Left cardiac atrium (tissue), 4 donors: ENCODE data around the gene RADX. TPM values are rescaled to one million over a fixed set of nuclear protein-coding genes. Genes with fewer than 3 reads are reported as not detected.
A peak's percentile ranks its signal among the peaks of the same experiment; 100 is the strongest.

Experiments
- ATAC-seq, 2 donors: fragments of 200-7000 bp; cut with Tn5 transposase; one replicate each; pipeline ENCODE4 v1.9.1; 2020; ENCODE audit warnings: mild to moderate bottlenecking in 2 of 2, moderate library complexity in 2 of 2
- DNase-seq: peaks from one replicate; pipeline ENCODE4 v3.0.0-alpha.2; 2020
- intact Hi-C, 2 donors: fragments of 100-400 bp; cut with DNase I; formaldehyde crosslinking; loops; one replicate each; pipeline versions ENCODE4 v1.14.1 to v1.15.1; 2022 to 2023
- long read RNA-seq: library from polyadenylated mRNA; unstranded; transcript quantifications from one replicate; pipeline ENCODE4 v2.0.0, GENCODE V29; 2021
- total RNA-seq, 2 donors: library from RNA; stranded (reverse); fragmentation: NEBNext Ultra II Directional; extraction: Animal tissue kit (Norgen Biotek cat#: 25700); gene quantifications; one replicate each; pipeline ENCODE4 v1.2.1, GENCODE V29; 2021
- donor health status: DM: no; HTN: yes; CAD: no.
- donor health status: DM: no; HTN: yes; CAD: no; lungs with severe emphysema.
- donor health status: DM: yes; HTN: yes; CAD: no.
- donor health status: Dilated cardiomyopathy.

RADX gene, protein sequence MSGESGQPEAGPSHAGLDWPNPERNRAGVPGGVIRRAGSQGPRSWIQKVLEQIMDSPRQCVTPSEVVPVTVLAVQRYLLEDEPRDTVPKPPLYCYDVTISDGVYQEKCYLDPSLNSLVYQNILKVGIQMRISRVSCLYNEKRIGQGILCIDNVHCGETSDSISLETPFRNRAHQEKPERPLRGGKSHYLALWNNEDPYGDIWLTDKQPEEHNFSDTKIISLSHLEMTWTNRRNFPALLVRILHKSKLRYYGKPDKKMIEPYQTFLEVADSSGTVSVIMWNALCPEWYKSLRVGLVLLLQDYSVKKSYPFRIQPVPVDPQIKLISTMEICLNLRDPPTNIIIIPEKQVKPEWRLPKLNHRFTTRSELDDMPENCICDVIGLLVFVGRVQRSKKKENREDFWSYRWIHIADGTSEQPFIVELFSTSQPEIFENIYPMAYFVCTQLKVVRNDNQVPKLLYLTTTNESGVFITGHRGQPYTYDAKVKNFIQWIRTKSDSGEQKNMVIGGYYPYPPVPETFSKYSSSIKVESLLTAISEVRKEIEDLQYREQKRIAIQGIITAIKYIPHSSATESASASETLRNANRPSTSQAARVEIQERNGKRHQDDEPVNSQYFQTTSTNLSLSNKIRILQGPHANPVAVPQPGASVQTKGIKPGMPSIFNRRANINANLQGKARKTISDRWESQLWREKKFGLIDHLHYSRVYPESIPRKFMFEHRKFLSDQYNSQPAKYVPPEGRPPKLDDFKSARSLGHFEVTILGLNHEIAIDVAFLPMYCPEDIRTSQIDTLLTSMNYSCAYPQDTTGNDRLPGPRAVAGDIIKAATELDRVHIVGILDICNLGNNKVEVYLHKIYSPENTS
- total RNA-seq = 1 to 10 TPM; 1.2 to 1.9 TPM
- long read RNA-seq, partial matches to known transcripts = 0 of 1 reads
- long read RNA-seq, other reads (novel, unspliced or antisense) = 0 of 1 reads

DNA sequence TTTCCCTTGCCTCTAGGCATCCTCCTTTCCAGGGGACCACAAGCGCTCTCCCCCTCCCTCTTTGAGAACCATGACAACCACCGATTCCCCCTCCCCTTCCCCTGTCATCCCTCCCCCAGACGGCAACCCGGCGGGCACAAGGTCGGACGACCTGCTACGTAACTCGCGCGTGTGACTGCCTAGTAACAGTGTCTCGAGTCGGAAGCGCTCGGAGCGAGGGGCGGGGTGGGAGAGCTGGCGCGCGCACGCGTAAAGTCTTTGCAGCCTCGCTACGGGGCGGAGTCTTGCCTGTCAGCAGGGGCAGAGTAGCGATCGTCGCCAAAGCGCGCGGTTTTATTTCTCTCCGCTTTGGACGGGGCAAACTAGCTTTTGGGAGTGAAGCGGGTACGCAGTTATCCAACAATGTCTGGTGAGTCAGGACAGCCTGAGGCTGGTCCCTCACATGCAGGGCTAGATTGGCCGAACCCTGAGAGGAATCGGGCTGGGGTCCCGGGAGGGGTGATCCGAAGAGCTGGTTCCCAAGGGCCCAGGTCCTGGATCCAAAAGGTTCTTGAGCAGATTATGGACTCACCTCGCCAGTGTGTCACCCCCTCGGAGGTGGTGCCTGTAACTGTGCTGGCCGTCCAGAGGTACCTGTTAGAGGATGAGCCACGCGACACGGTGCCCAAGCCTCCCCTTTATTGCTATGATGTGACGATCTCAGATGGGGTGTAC, at the start of gene RADX:
RADX (plus strand) TSS at position 300 of the 714 bp plus-strand sequence; CDS start at position 403, 103 bp downstream.
- intact Hi-C loops = loop anchor here in 1 of 2 donors (10.0 kb wide), 1 partner anchor 183 kb away; no protein-coding TSS in a partner anchor
- DNase-seq = peak; percentile 80
- ATAC-seq = peak; percentile 96 to 100

DNA sequence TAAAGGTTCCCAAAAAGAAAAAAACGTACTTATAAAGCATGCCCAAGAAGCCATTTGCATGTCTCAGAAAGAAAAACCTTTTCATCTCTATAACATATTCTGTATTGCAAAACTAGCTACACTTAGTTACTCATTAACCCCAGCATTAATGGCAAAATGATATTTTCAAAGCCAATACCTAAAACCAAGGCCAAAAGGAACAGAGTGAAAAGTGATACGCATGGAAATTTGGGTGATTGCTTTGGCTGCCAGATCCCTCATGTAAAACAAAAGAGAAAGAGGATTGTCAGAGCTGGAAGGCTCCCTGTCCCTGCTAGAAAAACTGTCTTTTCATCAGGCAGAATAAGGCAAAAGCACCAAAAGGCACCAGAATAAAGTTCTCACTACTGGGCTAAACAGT, 46.8 kb upstream of the RADX start:
- no peak for ATAC-seq
- no peak for DNase-seq
- intact Hi-C loops = no loop called here

DNA sequence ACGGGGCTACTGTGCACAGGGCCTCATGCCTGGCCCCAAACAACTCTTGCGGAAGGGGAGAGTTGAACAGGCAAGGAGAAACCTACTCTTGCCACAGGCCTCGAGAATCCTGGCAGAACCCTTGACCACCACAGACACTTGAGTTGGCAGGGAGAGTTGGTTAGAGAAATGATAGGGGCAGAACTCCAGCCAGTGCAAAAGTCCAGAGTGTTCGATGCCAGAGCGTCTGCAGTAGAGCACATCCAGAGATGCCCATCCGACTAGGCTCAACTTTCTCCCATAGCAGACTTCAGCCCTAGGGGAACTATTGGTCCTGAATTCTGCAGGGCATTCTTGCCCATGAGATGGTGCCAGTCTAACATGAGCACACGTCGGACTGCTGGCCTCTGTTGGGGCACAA, 45.4 kb upstream of the RADX start:
- DNase-seq = no peak
- intact Hi-C loops = no loop called here
- ATAC-seq = no peak

DNA sequence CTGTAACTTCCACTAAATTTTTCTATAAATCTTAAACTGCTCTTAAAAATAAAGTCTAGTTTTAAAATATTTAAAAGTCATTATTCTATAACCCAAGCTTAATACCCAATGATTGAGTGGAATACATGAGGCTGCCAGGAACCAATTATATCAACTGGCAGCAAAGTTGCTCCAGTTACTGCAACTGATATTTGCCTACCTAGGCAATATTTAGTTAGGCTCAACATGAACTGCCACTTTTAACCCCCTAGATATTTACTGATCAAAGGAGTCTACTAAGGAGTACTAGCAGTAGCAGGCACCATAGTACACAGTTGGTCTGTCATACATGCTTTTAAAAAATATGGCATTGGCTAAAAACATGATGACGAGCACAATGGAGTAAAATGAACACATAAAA, 29.9 kb upstream of the RADX start:
- ATAC-seq (no peak), DNase-seq (no peak)
- intact Hi-C loops = no loop called here

DNA sequence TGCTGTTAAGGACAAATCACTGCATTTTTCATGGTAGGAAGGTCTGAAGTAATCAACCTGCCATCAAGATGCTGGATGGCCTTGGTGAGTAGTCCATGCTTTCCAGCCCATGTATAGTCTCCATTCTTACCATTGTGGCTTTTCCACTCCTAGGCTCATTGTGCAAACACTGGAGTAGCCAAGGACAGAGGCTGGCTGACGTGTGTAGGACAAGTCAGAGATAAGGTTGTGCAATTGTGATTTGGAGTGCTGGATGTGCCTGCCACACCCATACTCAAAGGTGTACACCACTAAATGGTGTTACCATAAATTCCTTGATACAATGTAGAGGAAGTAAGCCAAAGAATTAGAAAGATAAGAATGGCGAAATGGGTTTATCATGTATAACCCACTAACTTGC, 26.3 kb upstream of the RADX start:
- DNase-seq (no peak), ATAC-seq (no peak)
- intact Hi-C loops = no loop called here

DNA sequence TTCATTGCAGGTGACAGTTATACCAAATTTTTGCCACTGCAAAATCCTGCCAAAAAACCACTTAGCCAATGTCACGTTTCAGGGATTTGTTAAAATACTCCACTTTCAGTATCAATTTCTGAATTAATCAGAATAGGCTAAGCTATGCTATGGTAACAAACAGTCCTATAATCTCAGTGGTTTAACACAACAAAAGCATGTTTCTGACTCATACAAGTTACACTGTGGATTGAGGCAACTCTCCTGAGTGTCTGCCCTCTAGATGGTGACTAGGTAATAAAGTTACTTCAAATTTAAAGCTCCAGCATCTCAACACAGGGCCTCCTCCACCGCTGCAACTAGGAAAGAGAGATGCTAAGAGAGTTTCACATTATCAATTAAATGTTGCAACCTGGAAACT, 23.0 kb upstream of the RADX start:
- intact Hi-C loops = no loop called here
- ATAC-seq (no peak), DNase-seq (no peak)

DNA sequence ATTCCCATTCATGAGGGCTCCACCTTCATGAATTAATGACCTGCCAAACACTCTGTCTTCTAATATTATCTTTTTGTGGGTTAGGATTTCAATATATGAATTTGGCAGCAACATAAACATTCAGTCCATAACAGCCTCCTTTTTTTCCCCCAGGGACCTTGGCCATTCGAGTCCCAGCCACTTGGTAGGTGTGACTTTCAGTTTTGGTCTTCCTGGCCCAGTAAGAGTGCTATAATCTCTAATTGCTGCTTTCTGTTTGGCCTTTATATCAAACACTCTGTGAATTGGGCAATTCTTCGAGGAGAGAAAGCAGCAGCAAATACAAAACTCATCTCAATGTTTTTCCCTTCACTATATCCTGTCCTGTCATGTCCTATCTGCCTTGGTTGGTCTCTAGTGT, 12.4 kb upstream of the RADX start:
- no peak for ATAC-seq
- intact Hi-C loops = no loop called here
- DNase-seq = no peak

DNA sequence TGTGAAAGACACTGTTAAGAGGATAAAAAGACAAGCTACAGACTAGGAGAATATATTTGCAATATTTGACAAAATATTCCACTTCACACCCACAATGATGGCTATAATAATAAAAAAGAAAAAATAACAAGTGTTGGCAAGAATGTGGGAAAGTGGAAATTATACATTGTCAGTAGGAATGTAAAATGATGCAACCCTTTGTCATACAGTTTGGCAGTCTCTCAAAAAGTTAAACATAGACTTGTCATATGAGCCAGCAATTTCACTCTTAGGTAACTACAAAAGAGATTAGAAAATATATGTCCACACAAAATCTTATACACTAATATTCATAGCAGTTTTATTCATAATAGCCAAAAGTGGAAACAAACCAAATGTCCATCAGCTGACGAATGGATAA, 5.2 kb upstream of the RADX start:
- intact Hi-C loops = no loop called here
- DNase-seq (no peak), ATAC-seq (no peak)

DNA sequence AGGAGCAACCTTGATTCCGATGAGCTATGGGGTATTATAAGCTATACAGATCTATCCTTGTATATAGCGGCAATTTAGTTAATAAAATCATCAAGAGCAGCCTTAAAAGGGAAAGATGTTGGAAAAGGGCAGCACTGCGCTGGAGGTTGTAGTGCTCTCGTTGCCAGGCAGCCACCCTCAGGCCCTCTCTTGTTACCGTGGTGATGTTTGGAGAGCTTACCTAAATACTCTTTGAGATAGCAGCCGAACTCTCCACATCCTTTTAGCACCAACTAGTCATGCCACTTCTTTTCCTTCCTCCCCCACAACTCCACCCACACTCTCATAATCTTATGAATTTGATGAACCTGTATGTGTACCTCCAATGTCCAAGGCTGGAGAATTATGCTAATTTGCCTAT, 3.8 kb upstream of the RADX start:
- DNase-seq (no peak), ATAC-seq (no peak)
- intact Hi-C loops = no loop called here

DNA sequence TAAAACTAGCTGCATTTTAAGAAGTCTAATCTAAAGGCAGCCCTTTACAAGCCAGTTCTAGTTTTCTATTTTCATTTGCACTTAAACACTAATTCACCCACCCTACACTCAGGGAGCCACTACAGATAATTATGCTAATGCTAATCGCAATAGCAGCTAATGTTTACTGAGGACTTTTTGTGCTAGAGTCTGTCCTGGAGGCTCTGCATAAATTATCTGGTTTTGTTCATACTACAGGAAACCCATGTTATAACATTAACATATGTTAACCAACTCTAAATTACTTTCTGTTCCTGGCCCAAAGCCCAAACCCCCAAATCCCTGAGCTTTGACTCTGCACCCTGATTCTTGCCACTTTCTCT, 480 bp upstream of the RADX start:
- ATAC-seq (no peak), DNase-seq (no peak)
- intact Hi-C loops = loop anchor here in 1 of 2 donors (10.0 kb wide), 1 partner anchor 184 kb away; no protein-coding TSS in a partner anchor

DNA sequence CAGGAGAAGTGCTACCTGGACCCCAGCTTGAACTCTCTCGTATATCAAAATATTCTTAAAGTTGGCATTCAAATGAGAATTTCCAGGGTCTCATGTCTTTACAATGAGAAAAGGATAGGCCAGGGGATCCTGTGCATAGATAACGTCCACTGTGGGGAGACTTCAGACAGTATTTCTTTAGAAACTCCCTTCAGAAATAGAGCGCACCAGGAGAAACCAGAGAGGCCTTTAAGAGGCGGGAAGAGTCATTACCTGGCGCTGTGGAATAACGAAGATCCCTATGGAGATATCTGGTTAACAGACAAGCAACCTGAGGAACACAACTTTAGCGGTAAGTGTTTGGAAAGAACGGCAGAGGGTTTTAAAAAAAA, 600 bp downstream of the RADX start:
- intact Hi-C loops = loop anchor here in 1 of 2 donors (10.0 kb wide), 1 partner anchor 182 kb away; no protein-coding TSS in a partner anchor
- DNase-seq (no peak), ATAC-seq (peak; percentile 27 to 62)

DNA sequence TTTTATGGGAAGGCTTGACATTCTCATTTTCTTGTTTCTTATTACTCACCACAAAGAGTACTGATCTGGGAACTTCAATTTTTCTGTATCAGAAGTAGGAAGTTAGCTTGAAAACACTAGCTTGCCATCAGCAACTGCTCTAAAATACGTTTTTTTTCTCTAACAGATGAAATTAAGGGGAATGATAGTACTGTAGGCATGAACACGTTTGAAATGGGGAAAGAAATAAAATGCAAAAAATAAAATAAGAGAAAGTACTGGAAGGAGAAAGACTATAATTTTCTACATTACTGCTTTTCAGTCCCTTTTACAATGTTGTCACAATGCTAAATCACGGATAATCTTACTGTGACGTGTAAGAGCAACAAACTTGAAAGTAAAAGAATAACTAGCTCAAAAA, 1.5 kb downstream of the RADX start:
- ATAC-seq (no peak), DNase-seq (no peak)
- intact Hi-C loops = loop anchor here in 1 of 2 donors (10.0 kb wide), 1 partner anchor 182 kb away; no protein-coding TSS in a partner anchor

DNA sequence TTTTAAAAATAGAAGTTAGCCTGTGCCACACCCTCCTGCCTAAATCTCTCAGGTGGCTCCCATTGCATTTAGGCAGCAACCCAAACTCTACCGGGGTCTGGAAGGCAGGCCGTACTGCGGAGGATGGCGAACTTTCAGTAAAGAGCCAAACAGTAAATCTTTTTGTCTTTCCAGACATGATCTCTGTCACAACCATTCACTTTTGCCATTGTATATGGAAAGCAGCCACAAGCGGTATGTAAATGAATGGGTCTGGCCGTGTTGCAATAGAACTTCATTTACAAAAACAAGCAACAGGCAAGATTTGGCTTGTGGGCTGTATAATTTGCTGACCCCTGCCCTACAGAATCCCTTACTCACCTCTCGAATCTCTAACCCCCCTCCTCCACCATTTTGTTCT, 3.3 kb downstream of the RADX start:
- no peak for DNase-seq
- intact Hi-C loops = loop anchor here in 1 of 2 donors (10.0 kb wide), 1 partner anchor 180 kb away; no protein-coding TSS in a partner anchor
- no peak for ATAC-seq

DNA sequence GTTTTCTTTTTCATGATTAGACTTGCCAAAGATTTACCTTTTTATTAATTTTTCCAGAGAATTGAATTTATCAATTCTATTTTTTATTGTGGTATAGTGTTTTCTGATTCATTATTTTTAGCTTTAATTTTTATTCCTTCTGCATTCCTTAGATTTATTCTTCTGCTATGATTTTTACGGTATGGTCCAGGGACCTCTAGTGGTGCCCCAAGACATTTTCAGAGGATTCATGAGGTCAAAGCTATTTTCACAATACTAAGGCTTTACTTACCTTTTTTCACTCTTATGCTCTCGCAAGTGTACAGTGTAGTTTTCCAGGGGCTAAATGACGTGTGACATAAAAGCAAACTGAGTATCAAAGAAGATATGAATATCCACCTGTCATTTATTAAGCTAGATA, 8.0 kb downstream of the RADX start:
- DNase-seq = no peak
- ATAC-seq = no peak
- intact Hi-C loops = loop anchor here in 1 of 2 donors (10.0 kb wide), 1 partner anchor 175 kb away; no protein-coding TSS in a partner anchor

DNA sequence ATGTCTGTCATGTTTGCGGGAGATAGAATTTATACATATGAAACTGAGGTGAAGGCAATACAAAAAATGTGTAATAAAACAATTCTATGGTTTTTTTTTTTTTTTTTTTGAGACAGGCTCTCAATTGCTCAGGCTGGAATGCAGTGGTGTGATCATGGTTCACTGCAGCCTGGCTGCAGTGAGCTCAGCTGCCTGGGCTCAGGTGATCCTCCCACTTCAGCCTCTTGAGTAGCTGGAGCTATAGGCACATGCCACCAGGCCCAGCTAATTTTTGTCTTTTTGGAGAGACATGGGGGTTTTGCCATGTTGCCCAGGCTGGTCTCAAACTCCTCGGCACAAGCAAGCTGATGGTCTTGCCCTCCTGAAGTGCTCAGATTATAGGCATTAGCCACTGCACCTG, 10.1 kb downstream of the RADX start:
- intact Hi-C loops = no loop called here
- no peak for DNase-seq
- ATAC-seq = no peak

DNA sequence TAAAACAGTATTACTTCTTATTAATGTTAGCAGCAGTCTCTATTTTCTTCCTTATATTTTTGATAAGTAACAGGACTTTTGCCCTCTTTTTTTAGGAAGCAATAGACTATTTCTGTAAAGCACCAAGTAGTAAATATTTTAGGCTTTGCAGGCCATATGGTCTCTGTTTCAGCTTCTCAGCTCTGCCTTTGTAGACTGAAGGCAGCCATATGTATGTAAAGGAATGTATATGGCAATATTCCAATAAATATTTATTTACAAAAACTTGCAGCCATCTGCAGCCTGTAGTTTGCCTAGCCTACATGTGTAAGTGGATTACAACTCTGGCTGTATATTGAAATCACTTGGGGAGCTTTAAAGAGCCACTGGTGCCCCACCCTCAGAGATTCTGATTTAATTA, 15.0 kb downstream of the RADX start:
- intact Hi-C loops = no loop called here
- ATAC-seq (no peak), DNase-seq (no peak)

DNA sequence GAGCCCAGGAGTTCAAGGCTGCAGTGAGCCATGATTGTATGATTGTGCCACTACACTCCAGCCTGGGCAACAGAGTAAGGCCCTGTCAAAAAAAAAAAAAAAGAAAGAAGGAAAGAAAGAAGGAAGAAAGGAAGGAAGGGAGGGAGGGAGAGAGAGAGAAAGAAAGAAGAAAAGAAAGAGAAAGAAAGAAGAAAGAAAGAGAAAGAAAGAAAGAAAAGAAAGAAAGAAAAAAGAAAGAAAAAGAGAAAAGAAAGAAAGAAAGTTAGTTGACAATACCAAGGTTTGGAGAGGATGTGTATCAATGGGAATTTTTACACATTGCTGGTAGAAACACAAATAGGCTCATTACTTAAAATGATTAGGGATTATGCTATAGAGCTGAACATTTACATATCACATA, 19.8 kb downstream of the RADX start:
- no peak for ATAC-seq
- no peak for DNase-seq
- intact Hi-C loops = no loop called here

DNA sequence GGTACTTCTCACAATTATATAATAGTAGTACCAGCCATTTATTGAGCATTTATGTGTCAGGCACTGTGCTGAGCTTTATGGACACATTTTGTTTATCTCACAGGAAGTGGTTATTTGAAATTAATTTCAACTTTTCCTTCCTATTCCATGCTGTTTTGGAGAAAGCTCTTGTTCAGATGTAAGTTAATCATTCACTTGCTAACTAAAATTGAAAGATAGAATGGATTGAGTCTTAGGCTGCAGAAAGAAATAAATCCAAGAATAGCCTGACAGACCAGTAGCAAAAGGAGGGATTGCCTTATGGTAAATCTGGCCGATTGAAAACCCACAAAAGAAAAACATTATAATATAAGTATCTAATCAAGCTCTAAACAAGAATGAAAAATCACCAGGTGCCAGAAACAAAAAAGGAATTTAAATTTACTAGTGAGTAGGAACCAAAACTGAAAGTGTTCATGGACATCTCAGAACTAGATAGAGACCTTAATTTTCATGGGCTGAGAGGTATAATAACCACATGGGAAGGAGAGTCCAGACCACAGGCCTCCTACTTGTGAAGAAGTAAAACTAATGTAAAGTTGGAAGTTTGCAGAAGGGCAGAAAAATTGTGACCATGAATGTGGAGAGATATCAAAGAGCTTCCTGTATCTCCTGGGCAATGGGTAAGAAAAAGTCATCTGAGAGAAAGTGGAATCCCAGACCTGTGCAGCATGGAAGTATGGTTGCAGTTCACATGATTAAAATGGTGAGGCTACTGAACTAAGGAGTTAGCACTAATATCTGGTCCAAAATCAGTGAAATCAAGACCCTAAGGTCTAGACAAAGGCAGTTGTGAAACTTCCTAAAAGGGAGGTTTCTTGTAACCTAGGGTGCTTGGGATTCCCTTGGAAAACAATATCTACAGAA, 38.0 kb downstream of the RADX start:
- no peak for ATAC-seq
- intact Hi-C loops = no loop called here
- no peak for DNase-seq
